GM19239 (cell line): Measurements from ENCODE around the gene FBF1.

Experiments used
- DNase-seq: peaks from one replicate; pipeline ENCODE4 v3.0.0; 2011; ENCODE audit warnings: low spot score; ENCODE audit not compliant: insufficient read length
- FAIRE-seq: peaks from 2 replicates; lab custom pipeline; 2011; peaks lifted over from hg19 to GRCh38; lab: Jason Lieb, UNC

FBF1 gene

DNA sequence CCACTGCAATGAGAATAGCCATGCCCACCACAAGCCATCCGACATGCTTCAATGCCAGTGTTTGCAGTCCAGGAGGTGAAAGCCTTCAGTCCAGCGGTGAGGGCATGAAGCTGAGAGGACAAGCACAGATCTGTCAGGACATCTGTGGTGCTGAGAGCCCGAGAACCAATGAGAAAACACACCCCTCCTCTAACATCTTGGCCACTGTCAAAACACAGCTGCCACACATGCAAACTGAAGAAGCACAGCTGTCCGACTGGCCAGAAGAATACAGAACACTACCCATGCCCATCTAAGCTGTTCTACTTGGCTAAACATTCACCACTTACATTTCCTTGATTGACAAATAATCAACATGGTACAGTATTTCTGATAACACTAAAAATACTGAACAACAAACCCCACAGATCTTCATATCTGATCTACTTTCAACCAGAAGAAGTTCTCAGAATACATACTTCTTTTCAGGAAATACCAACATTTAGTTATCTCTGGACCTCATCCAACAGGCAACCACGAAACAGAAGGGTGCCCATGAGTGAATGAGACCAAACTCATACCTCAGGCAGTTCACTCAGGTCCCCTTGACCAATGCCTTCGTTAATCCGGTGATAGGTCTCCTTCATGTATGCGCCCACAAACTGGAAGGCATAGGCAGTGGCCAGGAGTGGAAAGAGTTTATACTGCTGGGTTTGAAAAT, 10.2 kb upstream of the FBF1 start:
- FAIRE-seq = no peak

GRCh38 chr17:75950421-75950820, 9.6 kb upstream of the FBF1 start:
- DNase-seq (no peak), FAIRE-seq (no peak)

More for the DNA sequence above, 10.2 kb upstream of the FBF1 start:
- no peak for DNase-seq

GRCh38 chr17:75945211-75945610, 4.4 kb upstream of the FBF1 start:
- FAIRE-seq (no peak), DNase-seq (no peak)

DNA sequence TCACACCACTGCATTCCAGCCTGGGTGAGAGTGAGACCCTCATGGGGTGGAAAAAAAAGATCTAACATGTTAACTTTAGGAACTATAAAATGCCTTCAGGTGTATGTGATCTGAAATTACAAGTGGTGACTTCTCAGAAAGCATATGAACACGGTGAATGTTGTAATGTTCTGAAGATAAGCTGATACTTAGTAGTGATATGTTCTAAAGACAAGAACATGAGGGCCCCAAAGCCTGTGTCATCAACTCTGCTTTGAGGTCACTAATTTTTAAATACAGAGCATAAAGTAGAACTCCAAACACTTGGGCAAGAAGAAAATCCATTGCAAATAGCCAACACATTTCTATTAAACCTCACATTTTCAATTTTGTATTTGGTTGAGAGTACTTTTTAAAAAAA, 2.6 kb upstream of the FBF1 start:
- DNase-seq (no peak), FAIRE-seq (no peak)

GRCh38 chr17:75942473-75942872, 1.6 kb upstream of the FBF1 start:
- FAIRE-seq = no peak
- no peak for DNase-seq

- DNase-seq (no peak), FAIRE-seq (no peak)
Measured at GRCh38 chr17:75941442-75941819, 589 bp upstream of the FBF1 start.

DNA sequence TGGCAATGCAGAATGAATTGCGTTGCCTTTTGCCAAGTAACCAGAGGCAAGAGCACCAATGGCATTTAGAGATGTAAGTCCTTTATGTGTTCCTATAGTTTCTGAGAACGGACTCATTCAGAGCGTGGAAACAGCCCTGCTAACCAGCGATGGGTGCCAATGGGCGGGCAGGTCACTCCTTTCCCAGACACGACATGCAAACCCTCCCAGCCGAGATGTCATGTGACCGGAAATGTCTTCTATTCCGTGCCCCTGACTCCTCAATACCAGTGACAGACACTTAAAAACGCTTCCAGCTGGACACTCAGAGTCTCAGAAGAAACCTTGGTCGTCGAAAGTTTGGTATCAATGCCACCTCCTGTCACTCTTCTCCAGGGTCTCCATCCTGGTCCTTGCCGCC, 3.2 kb downstream of the FBF1 start:
- FAIRE-seq (no peak), DNase-seq (no peak)

GRCh38 chr17:75933808-75934207, 7.0 kb downstream of the FBF1 start:
- FAIRE-seq (no peak), DNase-seq (no peak)

DNA sequence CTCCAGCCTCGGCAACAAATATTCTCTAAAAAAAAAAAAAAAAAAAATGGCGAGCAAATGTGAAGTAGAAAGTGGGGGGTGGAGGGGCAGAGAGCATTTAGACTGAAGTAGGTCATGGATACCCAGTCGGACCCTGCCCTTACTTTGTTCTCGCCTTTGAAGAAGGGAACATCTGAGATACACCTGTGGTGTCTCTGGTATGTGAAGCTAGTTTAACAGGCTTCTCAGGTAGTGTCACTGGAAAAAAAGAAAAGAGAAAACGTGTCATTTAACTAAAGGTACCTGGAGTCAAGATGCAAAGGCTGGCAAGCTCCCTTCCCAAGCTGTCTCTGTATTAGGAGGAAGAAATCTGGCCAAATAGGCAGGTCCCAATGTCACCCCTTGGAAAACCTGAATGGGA, 8.0 kb downstream of the FBF1 start:
- no peak for DNase-seq
- FAIRE-seq = no peak

GRCh38 chr17:75931062-75931461, 9.8 kb downstream of the FBF1 start:
- FAIRE-seq = no peak
- DNase-seq = no peak

DNA sequence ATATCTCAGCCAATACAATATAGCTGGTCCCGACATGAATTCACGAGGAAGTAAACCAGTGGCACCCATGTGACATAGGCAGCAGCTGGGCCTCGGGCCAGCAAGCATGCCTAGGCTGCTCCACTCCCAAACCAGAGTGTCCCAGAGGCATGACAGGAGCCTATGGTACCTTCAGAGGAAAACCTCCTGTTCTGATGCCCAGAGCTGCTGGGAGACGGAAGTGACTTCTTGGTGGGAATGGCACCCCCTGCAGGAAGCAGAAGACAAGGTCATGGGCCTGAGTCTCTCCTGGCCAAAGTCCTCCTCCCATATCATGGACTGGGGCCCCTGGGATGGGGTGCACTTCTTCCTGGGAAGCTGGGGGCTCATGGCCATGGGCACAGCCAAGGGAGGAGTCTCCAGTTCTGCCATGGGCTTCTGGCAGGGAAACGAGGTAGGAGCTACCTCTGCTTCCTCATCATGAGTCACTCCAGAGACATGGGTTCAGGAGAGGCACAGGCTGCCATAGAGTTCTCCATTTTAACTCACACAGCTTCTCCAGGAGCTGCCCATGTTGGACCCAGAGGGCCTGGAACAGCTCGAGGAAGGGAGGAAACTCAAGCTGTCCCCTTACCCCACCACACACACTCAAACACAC, 13.4 kb downstream of the FBF1 start:
- DNase-seq = peak; percentile 57
- peak; percentile 14 for FAIRE-seq

DNA sequence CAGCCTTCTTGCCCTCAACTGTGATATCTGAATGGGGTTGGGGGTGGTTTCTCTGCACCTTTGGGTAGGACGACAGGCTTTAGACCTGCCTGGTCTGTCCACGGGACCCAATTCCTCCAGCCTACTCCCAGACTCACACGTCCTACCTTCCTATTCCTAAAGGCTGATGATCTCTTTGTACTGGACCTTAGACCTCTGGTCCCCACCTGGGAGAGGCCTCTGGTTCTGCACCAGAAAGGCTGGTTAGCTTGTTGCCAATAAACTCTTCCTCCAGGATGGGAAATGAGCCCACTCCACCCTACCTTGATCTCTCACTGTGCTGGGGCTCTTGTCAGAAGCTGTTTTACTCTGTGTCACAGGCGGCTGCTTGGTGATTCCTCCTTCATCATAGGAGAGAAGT, 14.4 kb downstream of the FBF1 start:
- FAIRE-seq (no peak), DNase-seq (no peak)

DNA sequence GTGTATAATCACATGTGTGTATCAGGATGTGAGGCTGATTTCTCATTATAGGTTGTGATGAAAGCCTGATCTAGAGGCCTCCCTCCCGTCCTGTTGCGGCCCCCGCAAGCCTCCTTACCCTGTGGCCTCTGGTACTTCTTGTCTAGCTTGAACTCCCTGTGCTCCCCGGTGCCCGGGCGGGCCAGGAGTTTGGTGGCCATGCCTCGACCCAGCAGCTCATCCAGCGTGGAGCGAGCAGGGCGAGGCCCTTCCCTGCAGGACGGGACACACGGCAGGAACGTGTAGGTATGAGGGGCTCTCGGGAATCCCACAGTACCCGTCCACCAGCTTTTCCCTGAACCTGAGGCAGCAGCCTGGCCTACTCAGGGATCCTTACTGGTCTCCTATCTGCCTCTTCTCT, 14.9 kb downstream of the FBF1 start:
- DNase-seq (no peak), FAIRE-seq (no peak)

DNA sequence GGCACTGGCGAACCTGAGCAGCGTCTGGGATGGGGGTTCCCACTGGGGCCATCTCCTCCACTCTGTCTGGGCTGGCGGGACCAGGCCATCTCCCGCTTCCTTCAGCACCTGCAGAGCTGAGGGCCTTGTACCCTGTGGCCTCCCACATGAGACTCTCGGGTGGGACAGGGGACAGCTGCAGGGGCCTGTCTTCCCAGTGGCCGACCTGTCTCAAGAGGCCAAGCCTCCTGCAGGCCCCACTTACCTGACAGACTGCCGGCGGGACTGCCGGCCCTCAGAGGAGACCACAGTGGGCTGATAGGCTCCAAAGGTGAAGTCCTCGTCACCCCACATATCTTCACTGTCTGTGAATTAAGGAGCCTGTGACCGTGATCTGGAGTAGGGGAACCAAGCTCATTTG, 15.7 kb downstream of the FBF1 start:
- DNase-seq (no peak), FAIRE-seq (no peak)

GRCh38 chr17:75922963-75923874, 17.6 kb downstream of the FBF1 start:
- FAIRE-seq = no peak

DNA sequence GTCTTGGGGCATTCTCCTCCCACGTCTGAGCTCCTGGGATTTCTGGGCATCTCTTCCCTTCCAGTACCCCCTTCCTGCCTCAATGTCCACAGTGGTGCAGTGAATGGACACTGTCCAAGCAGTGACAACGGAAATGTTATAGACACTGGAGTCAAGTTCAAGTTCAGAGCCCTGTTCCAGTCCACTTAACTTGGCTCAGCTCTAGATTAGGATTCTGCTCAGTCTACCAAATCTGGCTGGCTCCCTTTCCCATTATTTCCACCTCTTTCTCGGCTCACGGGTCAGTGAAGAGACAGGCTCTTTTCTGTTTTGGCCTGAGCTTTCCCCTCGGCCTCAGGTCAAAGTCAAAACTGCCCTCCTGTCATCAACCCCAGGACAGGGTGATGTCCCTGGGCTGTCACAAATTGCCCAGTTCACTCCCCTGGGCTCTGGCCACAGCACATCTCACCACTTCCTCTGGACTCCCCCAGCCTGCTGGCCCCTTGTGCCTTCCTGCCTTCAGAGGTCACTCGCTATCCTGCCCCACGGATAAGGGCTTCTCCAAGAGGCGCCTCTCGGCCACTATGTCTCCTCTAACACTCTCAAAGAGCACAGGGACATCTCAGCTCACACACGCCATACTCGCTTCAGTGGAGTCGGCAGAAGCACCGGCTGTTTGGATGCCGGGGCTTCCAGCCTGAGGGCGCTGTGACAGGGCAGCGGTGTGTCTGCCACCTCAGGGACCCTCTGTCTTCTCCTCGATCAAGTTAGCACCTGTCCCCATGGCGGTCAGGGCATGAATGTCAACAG, 18.5 kb downstream of the FBF1 start:
- FAIRE-seq (no peak), DNase-seq (no peak)

More at GRCh38 chr17:75922963-75923874, 17.6 kb downstream of the FBF1 start:
- no peak for DNase-seq

DNA sequence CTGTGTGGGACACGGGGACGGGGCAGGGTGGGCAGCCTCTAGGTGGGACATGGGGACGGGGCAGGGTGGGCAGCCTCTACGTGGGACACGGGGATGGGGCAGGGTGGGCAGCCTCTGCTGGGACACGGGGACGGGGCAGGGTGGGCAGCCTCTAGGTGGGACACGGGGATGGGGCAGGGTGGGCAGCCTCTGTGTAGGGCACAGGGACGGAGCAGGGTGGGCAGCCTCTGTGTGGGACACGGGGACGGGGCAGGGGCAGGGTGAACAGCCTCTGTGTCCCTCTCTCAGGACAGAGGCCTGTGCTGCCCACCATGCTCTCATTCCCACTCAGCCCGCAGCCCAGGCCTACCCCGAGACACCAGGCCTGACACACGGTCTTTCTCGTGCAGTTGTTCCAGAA, 19.2 kb downstream of the FBF1 start:
- FAIRE-seq = no peak

DNA sequence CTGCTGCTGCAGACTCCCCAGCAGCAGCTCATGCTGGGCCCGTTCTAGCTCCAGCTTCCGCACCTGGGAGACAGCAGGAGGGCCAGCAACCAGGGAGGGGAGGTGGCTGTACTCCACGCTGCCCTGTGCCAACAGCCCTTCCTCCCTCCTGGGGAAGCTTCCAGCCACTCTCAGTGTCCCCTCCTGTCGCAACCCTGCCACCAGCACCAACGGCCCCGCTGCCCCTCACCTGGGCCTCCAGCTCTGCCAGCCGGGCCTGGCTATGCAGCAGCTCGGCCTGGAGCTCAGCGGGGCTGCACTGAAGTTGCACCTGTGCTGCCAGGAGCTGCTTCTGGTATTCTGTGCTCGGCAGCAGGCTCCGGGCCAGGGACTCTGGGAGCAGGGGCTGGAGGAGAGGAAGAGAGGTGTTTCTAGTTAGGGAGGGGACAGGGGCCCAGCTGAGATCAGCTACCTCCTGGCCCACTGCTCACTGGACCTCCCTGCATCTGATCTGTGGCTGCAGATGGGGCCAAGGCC, 20.7 kb downstream of the FBF1 start:
- DNase-seq = no peak
- FAIRE-seq = no peak

More for the DNA sequence above, 19.2 kb downstream of the FBF1 start:
- no peak for DNase-seq

GRCh38 chr17:75919611-75920010, 21.2 kb downstream of the FBF1 start:
- DNase-seq (no peak), FAIRE-seq (no peak)

GRCh38 chr17:75917917-75918445, 22.9 kb downstream of the FBF1 start:
- DNase-seq (no peak), FAIRE-seq (no peak)
